ENCODE results near the gene ADGRG3. TPM values are rescaled to one million over a fixed set of nuclear protein-coding genes. Genes with fewer than 3 reads are reported as not detected.
"Not testable (repeated sequence)": the region's sequence is repeated elsewhere in the genome, so short reads cannot be mapped to it uniquely, and the experiment has no call there.

The ADGRG3 gene
- total RNA-seq, 2 experiments from 2014 or later, result 0.13 TPM; not detected in 1

DNA sequence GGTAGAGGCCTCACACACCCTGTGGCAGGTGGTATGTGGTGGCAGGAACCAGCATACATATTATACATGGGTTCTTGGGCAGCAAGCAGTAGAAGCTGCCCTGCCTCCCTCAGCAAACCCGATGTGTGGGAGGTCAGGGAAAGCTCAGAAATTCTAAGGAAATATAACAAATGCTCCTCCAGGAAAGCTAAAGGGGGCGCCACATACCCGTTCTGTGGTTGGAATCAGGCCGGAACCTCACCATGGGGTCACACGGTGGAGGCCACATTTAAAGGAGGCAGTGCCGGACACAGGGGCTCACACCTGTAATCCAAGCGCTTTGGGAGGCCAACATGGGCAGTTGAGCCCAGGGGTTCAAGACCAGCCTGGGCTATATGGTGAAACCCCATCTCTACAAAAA, 55.1 kb downstream of the ADGRG3 start:
- H3K27me3 Mint-ChIP-seq (ENCODE audit: low read depth), result no peaks in the 10 kb centered on the region
- ChIA-PET POLR2A (no interaction called here), CTCF (interaction anchor here (0.7 to 1.2 kb wide), 2 partner anchors 78 to 132 kb away, joined by 3 read pairs; no protein-coding TSS in a partner anchor)
- H3K4me1 Mint-ChIP-seq (ENCODE audit: low read depth), result peaks cover 4% of the 10 kb centered on the region
- H3K9me3 Mint-ChIP-seq (ENCODE audit: insufficient read depth), result no peaks in the 10 kb centered on the region
- no peak overlapping the region for H3K27ac Mint-ChIP-seq
- no peaks in the 10 kb centered on the region for H3K36me3 Mint-ChIP-seq (ENCODE audit: low read depth)
- DNase-seq, result no peak
- no peak for ATAC-seq
- no peak overlapping the region for H3K4me3 Mint-ChIP-seq

GRCh38 chr16:57724531-57724930, 56.4 kb downstream of the ADGRG3 start:
- Mint-ChIP-seq H3K36me3 (ENCODE audit: low read depth) (no peaks in the 10 kb centered on the region), H3K4me3 (no peak overlapping the region), H3K9me3 (ENCODE audit: insufficient read depth) (no peaks in the 10 kb centered on the region), H3K27ac (no peak overlapping the region), H3K4me1 (ENCODE audit: low read depth) (peaks cover 4% of the 10 kb centered on the region), H3K27me3 (ENCODE audit: low read depth) (no peaks in the 10 kb centered on the region)
- POLR2A ChIA-PET, result no interaction called here
- ATAC-seq (no peak), DNase-seq (no peak)
- CTCF ChIA-PET, result interaction anchor here (1.4 kb wide), 1 partner anchor 134 kb away, joined by 4 read pairs; no protein-coding TSS in a partner anchor

DNA sequence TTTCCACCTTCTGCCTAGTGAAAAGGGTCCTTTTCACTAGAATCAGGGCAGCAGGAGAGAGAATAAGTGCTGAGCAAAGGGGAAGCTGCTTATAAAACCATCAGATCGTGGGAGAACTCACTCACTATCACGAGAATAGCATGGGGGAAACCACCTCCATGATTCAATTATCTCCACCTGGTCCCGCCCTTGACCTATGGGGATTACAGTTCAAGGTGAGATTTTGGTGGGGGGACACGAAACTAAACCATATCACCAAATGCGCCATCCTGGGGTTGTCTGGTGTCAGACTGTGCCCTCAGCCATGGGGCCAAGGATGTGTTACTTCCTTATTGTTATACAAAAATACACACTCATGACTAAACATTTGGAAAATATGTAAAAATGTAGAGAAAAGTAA, 57.0 kb downstream of the ADGRG3 start:
- Mint-ChIP-seq H3K4me1 (ENCODE audit: low read depth) (peaks cover 3% of the 10 kb centered on the region), H3K9me3 (ENCODE audit: insufficient read depth) (no peaks in the 10 kb centered on the region), H3K36me3 (ENCODE audit: low read depth) (no peaks in the 10 kb centered on the region), H3K4me3 (no peak overlapping the region), H3K27me3 (ENCODE audit: low read depth) (no peaks in the 10 kb centered on the region), H3K27ac (no peak overlapping the region)
- DNase-seq, result no peak
- ChIA-PET POLR2A (no interaction called here), CTCF (interaction anchor here (1.4 kb wide), 1 partner anchor 134 kb away, joined by 4 read pairs; no protein-coding TSS in a partner anchor)
- no peak for ATAC-seq

DNA sequence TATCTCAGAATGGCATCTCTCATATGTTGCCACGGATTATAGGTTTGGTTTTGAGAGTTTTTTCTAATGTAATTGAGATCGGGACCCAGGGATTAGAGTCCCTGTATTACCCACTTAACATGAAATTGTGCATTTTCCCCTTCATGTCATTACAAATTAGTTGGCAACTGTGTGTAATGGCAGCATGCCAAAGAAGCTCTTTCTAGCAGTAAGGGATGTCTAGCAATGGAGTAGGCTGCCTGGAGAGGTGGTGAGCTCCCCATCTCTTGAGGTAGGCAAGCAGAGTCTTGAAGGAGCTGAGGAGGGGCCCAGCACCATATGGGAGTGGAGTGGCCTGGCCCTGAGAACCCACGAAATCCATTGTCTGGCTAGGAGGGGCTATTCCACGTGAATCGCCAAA, 57.4 kb downstream of the ADGRG3 start:
- Mint-ChIP-seq H3K27me3 (ENCODE audit: low read depth) (no peaks in the 10 kb centered on the region), H3K9me3 (ENCODE audit: insufficient read depth) (no peaks in the 10 kb centered on the region), H3K4me1 (ENCODE audit: low read depth) (no peaks in the 10 kb centered on the region), H3K4me3 (no peak overlapping the region), H3K36me3 (ENCODE audit: low read depth) (no peaks in the 10 kb centered on the region), H3K27ac (no peak overlapping the region)
- DNase-seq, result no peak
- POLR2A ChIA-PET, result no interaction called here
- CTCF ChIA-PET, result interaction anchor here (1.1 to 1.4 kb wide), 3 partner anchors 77 to 149 kb away, joined by 4 to 5 read pairs (median 4); no protein-coding TSS in a partner anchor
- ATAC-seq, result no peak

DNA sequence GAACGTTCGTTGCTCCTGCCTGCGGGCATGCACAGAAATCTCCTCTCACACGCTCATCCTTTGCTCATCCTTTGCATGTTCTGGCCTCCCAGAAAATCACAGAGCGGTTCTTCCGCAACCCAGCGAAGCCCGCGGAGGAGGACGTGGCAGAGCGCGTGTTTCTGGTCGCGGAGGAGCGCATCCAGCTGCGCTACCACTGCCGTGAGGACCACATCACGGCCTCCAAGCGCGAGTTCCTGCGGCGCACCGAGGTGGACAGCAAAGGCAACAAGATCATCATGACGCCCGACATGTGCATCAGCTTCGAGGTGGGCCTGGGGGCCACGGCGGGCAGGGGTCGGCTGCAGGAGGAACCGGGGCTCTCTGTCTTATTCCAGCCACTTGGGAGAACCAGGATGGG, 57.9 kb downstream of the ADGRG3 start:
- no peak for DNase-seq
- Mint-ChIP-seq H3K4me1 (ENCODE audit: low read depth) (no peaks in the 10 kb centered on the region), H3K9me3 (ENCODE audit: insufficient read depth) (no peaks in the 10 kb centered on the region), H3K4me3 (no peak overlapping the region), H3K27me3 (ENCODE audit: low read depth) (no peaks in the 10 kb centered on the region), H3K36me3 (ENCODE audit: low read depth) (no peaks in the 10 kb centered on the region), H3K27ac (no peak overlapping the region)
- POLR2A ChIA-PET, result interaction anchor here (0.6 to 0.8 kb wide), 2 partner anchors 9 to 421 kb away, joined by 3 to 4 read pairs; partner anchors contain the start of gene KATNB1
- ATAC-seq, result no peak
- CTCF ChIA-PET, result interaction anchor here (1.1 to 1.9 kb wide), 3 partner anchors 45 to 149 kb away, joined by 4 to 5 read pairs (median 4); no protein-coding TSS in a partner anchor

- H3K36me3 Mint-ChIP-seq (ENCODE audit: low read depth), result no peaks in the 10 kb centered on the region
- ATAC-seq (no peak), DNase-seq (no peak)
- ChIA-PET CTCF (interaction anchor here (1.1 to 1.9 kb wide), 3 partner anchors 46 to 150 kb away, joined by 4 to 5 read pairs (median 4); no protein-coding TSS in a partner anchor), POLR2A (interaction anchor here (0.6 to 0.8 kb wide), 3 partner anchors 9 to 421 kb away, joined by 3 to 4 read pairs (median 3); partner anchors contain the start of gene KATNB1)
- no peak overlapping the region for H3K4me3 Mint-ChIP-seq
- no peaks in the 10 kb centered on the region for H3K4me1 Mint-ChIP-seq (ENCODE audit: low read depth)
- no peak overlapping the region for H3K27ac Mint-ChIP-seq
- no peaks in the 10 kb centered on the region for H3K9me3 Mint-ChIP-seq (ENCODE audit: insufficient read depth)
- no peaks in the 10 kb centered on the region for H3K27me3 Mint-ChIP-seq (ENCODE audit: low read depth)
These were observed 58.4 kb downstream of the ADGRG3 start for GRCh38 chr16:57726433-57726947.

- H3K36me3 Mint-ChIP-seq (ENCODE audit: low read depth), result peaks cover under 1% of the 10 kb centered on the region
- CTCF ChIA-PET, result interaction anchor here (1.0 to 1.9 kb wide), 2 partner anchors 47 to 151 kb away, joined by 3 to 4 read pairs; no protein-coding TSS in a partner anchor
- H3K4me1 Mint-ChIP-seq (ENCODE audit: low read depth), result no peaks in the 10 kb centered on the region
These were observed 59.5 kb downstream of the ADGRG3 start for GRCh38 chr16:57727610-57728009.

GRCh38 chr16:57728336-57729181, 60.5 kb downstream of the ADGRG3 start:
- no peak for ATAC-seq
- ChIA-PET POLR2A (no interaction called here), CTCF (interaction anchor here (1.0 kb wide), 1 partner anchor 152 kb away, joined by 3 read pairs; no protein-coding TSS in a partner anchor)
- Mint-ChIP-seq H3K4me3 (no peak overlapping the region), H3K4me1 (ENCODE audit: low read depth) (peaks cover 3% of the 10 kb centered on the region), H3K9me3 (ENCODE audit: insufficient read depth) (peaks cover 5% of the 10 kb centered on the region), H3K36me3 (ENCODE audit: low read depth) (peaks cover 8% of the 10 kb centered on the region), H3K27ac (no peak overlapping the region), H3K27me3 (ENCODE audit: low read depth) (no peaks in the 10 kb centered on the region)
- no peak for DNase-seq

More at GRCh38 chr16:57727610-57728009, 59.5 kb downstream of the ADGRG3 start:
- no peaks in the 10 kb centered on the region for H3K27me3 Mint-ChIP-seq (ENCODE audit: low read depth)
- H3K9me3 Mint-ChIP-seq (ENCODE audit: insufficient read depth), result no peaks in the 10 kb centered on the region
- H3K4me3 Mint-ChIP-seq, result no peak overlapping the region
- no peak overlapping the region for H3K27ac Mint-ChIP-seq
- ATAC-seq (no peak), DNase-seq (no peak)
- POLR2A ChIA-PET, result no interaction called here

GRCh38 chr16:57729182-57729484, 61.0 kb downstream of the ADGRG3 start:
- ChIA-PET CTCF (no interaction called here), POLR2A (no interaction called here)
- Mint-ChIP-seq H3K4me1 (ENCODE audit: low read depth) (peaks cover 6% of the 10 kb centered on the region), H3K27ac (no peak overlapping the region), H3K4me3 (no peak overlapping the region), H3K9me3 (ENCODE audit: insufficient read depth) (peaks cover 5% of the 10 kb centered on the region), H3K36me3 (ENCODE audit: low read depth) (peaks cover 9% of the 10 kb centered on the region), H3K27me3 (ENCODE audit: low read depth) (no peaks in the 10 kb centered on the region)
- DNase-seq (no peak), ATAC-seq (no peak)

DNA sequence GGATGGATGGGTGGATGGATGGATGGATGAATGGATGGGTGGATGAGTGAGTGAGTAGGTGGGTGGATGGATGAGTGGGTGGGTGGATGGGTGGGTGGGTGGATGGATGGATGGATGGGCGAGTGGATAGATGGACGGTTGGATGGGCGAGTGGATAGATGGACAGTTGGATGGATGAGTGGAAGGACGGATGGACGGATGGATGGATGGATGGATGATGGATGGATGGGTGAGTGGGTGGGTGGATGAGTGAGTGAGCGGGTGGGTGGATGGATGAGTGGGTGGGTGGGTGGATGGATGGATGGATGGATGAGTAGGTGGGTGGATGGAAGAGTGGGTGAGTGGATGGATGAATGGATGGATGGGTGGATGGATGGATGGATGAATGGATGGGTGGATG, 61.7 kb downstream of the ADGRG3 start:
- H3K27me3 Mint-ChIP-seq (ENCODE audit: low read depth); H3K36me3 Mint-ChIP-seq (ENCODE audit: low read depth); CTCF ChIA-PET; H3K27ac Mint-ChIP-seq; H3K9me3 Mint-ChIP-seq (ENCODE audit: insufficient read depth); POLR2A ChIA-PET; DNase-seq; H3K4me3 Mint-ChIP-seq; ATAC-seq; H3K4me1 Mint-ChIP-seq (ENCODE audit: low read depth): not testable (repeated sequence)

DNA sequence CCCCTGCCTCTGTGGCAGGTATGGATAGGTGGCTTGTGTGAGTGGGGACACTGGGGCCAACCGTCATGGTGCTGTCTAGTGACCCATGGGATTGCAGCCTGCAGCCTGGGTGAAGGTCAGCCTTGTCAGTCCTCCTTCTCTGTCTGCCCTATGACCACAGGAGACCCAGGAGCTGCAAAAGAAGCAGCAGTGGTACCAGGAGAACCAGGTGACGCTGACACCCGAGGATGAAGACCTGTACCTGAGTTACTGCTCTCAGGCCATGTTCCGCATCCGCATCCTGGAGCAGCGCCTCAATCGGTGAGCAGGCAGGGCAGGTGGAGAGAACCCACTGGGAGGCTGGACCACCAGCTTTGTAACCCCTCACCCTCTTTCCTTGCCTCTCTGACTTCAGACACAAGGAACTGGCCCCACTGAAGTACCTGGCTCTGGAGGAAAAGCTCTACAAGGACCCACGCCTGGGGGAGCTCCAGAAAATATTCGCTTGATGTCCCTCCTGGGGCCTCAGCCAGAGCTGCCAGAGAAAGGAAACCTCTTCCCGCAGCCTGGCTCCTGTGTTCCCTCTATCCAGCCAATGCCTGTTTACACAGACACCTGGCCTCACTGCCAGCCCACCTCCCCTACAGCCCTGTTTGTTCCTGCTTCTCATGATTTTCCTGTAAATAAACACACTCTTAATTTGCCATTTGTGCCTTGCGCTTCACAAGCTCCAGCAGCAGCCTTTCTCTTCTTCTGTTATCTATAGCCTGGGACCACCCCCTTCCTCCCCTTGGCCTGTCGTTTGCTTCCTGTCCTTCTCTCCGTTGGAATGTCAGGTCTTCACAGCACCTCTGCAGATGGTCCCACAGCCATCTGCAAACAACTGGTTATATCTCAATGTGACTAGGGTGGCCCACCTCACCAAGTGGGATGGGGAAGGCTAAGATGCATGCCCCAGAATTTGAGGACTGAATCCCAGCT, 62.9 kb downstream of the ADGRG3 start:
- no peak for DNase-seq
- Mint-ChIP-seq H3K27ac (no peak overlapping the region), H3K4me3 (no peak overlapping the region), H3K27me3 (ENCODE audit: low read depth) (no peaks in the 10 kb centered on the region), H3K9me3 (ENCODE audit: insufficient read depth) (peaks cover 5% of the 10 kb centered on the region), H3K4me1 (ENCODE audit: low read depth) (peaks cover 14% of the 10 kb centered on the region), H3K36me3 (ENCODE audit: low read depth) (peaks cover 9% of the 10 kb centered on the region)
- POLR2A ChIA-PET, result no interaction called here
- CTCF ChIA-PET, result interaction anchor here (1.1 kb wide), 1 partner anchor 26 kb away, joined by 3 read pairs; no protein-coding TSS in a partner anchor
- no peak for ATAC-seq
